Kidney (tissue), 14 donors: ENCODE results near the gene GPR157. TPM values are rescaled to one million over a fixed set of nuclear protein-coding genes. Genes with fewer than 3 reads are reported as not detected.

Experiments
- DNase-seq, 5 donors: peaks; one replicate each; pipeline ENCODE4 v3.0.0-alpha.2; 2013 to 2020
- FAIRE-seq: peaks from 2 replicates; lab custom pipeline; 2012; peaks lifted over from hg19 to GRCh38; lab: Jason Lieb, UNC
- H3K27ac ChIP-seq, 2 donors: one replicate each; pipeline ENCODE4 v1.7.0; 2013; ENCODE audit warnings: low read depth in 2 of 2, low read length in 2 of 2, inconsistent platforms in 1 of 2
- H3K27me3 ChIP-seq: one replicate; pipeline ENCODE4 v1.7.1; 2013; ENCODE audit warnings: low read length, inconsistent platforms; ENCODE audit not compliant: control insufficient read depth, insufficient read depth
- H3K36me3 ChIP-seq, 3 donors: one replicate each; pipeline versions ENCODE4 v1.7.0 to v1.7.1; 2013; ENCODE audit warnings: low read length in 3 of 3, control low read depth in 1 of 3, inconsistent platforms in 1 of 3; ENCODE audit not compliant: insufficient read depth in 3 of 3, control insufficient read depth in 2 of 3
- H3K4me1 ChIP-seq, 3 donors: one replicate each; pipeline versions ENCODE4 v1.7.0 to v1.7.1; 2013; ENCODE audit warnings: low read length in 3 of 3, inconsistent platforms in 1 of 3, low read depth in 1 of 3; ENCODE audit not compliant: control insufficient read depth in 2 of 3, insufficient read depth in 2 of 3
- H3K4me3 ChIP-seq, 3 donors: one replicate each; pipeline versions ENCODE4 v1.7.0 to v1.8.1; 2013; ENCODE audit warnings: low read length in 3 of 3, control low read depth in 1 of 3, inconsistent platforms in 1 of 3
- H3K9ac ChIP-seq, 3 donors: one replicate each; pipeline versions ENCODE4 v1.7.0 to v1.7.1; 2013; ENCODE audit warnings: low read length in 3 of 3, control low read depth in 1 of 3, inconsistent platforms in 1 of 3
- H3K9me3 ChIP-seq, 3 donors: one replicate each; pipeline versions ENCODE4 v1.7.0 to v1.7.1; 2013; ENCODE audit warnings: low read length in 3 of 3, control low read depth in 1 of 3, inconsistent platforms in 1 of 3; ENCODE audit not compliant: control insufficient read depth in 2 of 3, insufficient read depth in 1 of 3
- CTCF ChIP-seq: IDR thresholded peaks from 3 replicates; pipeline ENCODE4 v1.5.1; 2012; ENCODE audit warnings: mild to moderate bottlenecking, moderate library complexity, borderline replicate concordance; ENCODE audit not compliant: insufficient read depth; ENCODE audit errors: extremely low read depth
- intact Hi-C: fragments of 100-400 bp; cut with DNase I; formaldehyde crosslinking; loops from one replicate; pipeline ENCODE4 v1.11.1; 2022
- polyA plus RNA-seq: library from polyadenylated mRNA; stranded (reverse); fragments of 350-450 nt; fragmentation: Illumina TruSeq; extraction: RNeasy Lipid Tissue Mini Kit (QIAGEN cat#74804); gene quantifications from one replicate; pipeline ENCODE4 v1.2.3, GENCODE V29; 2014; ENCODE audit warnings: low read depth, low replicate concordance; ENCODE audit not compliant: insufficient read depth
- total RNA-seq: library from RNA; stranded (reverse); fragmentation: NEBNext Ultra II Directional; extraction: Animal tissue kit (Norgen Biotek cat#: 25700); gene quantifications from one replicate; pipeline ENCODE4 v1.2.1, GENCODE V29; 2021
- donor health status: control.
- donor health status: control.
- donor health status: control.
- donor health status: control.
- donor health status: control.
- donor health status: DM: yes; HTN: yes; CAD: no.
- donor health status: Normal renal cell carcinoma (clear cell type).

The GPR157 gene
- total and polyA plus RNA-seq, 2 donors from 2014 or later, result 3.2 to 9.1 TPM

GRCh38 chr1:9052272-9053049 is 76.4 kb downstream of the GPR157 start:
- H3K36me3 ChIP-seq, result no peaks in the 10 kb centered on the region
- no peak for DNase-seq
- no peak for FAIRE-seq
- no peak overlapping the region for H3K27ac ChIP-seq
- H3K4me3 ChIP-seq, result no peak overlapping the region
- no peak for TF ChIP-seq CTCF
- no peaks in the 10 kb centered on the region for H3K9me3 ChIP-seq
- H3K9ac ChIP-seq, result no peak overlapping the region
- H3K4me1 ChIP-seq, result no peaks in the 10 kb centered on the region
- H3K27me3 ChIP-seq, result no peaks in the 10 kb centered on the region
- intact Hi-C loops, result no loop called here

- no peak for FAIRE-seq
- no peak for TF ChIP-seq CTCF
- H3K27ac ChIP-seq, result no peak overlapping the region
- no peak for DNase-seq
- no peaks in the 10 kb centered on the region for H3K36me3 ChIP-seq
- no peak overlapping the region for H3K9ac ChIP-seq
- H3K27me3 ChIP-seq, result no peaks in the 10 kb centered on the region
- H3K4me3 ChIP-seq, result no peak overlapping the region
- no peaks in the 10 kb centered on the region for H3K4me1 ChIP-seq
- H3K9me3 ChIP-seq, result no peaks in the 10 kb centered on the region
- intact Hi-C loops, result no loop called here
Observed at GRCh38 chr1:9051379-9051778, 77.5 kb downstream of the GPR157 start.

- DNase-seq (no peak), FAIRE-seq (no peak)
- no peaks in the 10 kb centered on the region for H3K9me3 ChIP-seq
- H3K4me1 ChIP-seq, result no peaks in the 10 kb centered on the region
- H3K36me3 ChIP-seq, result no peaks in the 10 kb centered on the region
- H3K27me3 ChIP-seq, result no peaks in the 10 kb centered on the region
- no peak overlapping the region for H3K4me3 ChIP-seq
- no peak overlapping the region for H3K27ac ChIP-seq
- intact Hi-C loops, result no loop called here
- no peak for TF ChIP-seq CTCF
- H3K9ac ChIP-seq, result no peak overlapping the region
Observed at GRCh38 chr1:9050803-9051202, 78.1 kb downstream of the GPR157 start.

Other genes starting within 250 kb of the GPR157 start
- not detected for gene CA6, start 183.2 kb downstream of the GPR157 start, total RNA-seq
- gene CA6, start 183.2 kb downstream of the GPR157 start, polyA plus RNA-seq, result not detected
- gene SLC2A7, start 102.7 kb downstream of the GPR157 start, total RNA-seq, result not detected
- not detected for gene SLC2A7, start 102.7 kb downstream of the GPR157 start, polyA plus RNA-seq
- 6.4 TPM for gene SLC2A5, start 59.5 kb downstream of the GPR157 start, total RNA-seq
- 9.0 TPM for gene SLC2A5, start 59.5 kb downstream of the GPR157 start, polyA plus RNA-seq
- gene H6PD, start 105.7 kb upstream of the GPR157 start, total RNA-seq, result 64.3 TPM
- gene H6PD, start 105.7 kb upstream of the GPR157 start, polyA plus RNA-seq, result 5.7 TPM
- 25.9 TPM for gene SPSB1, start 163.8 kb upstream of the GPR157 start, total RNA-seq
- 12.7 TPM for gene SPSB1, start 163.8 kb upstream of the GPR157 start, polyA plus RNA-seq